Brain microvascular endothelial cell (primary cell): Measurements from ENCODE around the gene CASP9.
"Not testable (repeated sequence)": the region's sequence is repeated elsewhere in the genome, so short reads cannot be mapped to it uniquely, and the experiment has no call there.

Experiments used
- DNase-seq: peaks from one replicate; pipeline ENCODE4 v3.0.0-alpha.2; 2020
- H3K27ac ChIP-seq: fragments of 250-450 bp; sonication (Bioruptor Pico); 2 replicates; pipeline ENCODE4 v1.5.1; 2020; ENCODE audit warnings: mild to moderate bottlenecking, moderate library complexity
- H3K27me3 ChIP-seq: fragments of 250-450 bp; sonication (Bioruptor Pico); replicated peaks from 2 replicates; pipeline ENCODE4 v1.5.1; 2020; ENCODE audit warnings: mild to moderate bottlenecking
- H3K36me3 ChIP-seq: fragments of 250-450 bp; sonication (Bioruptor Pico); replicated peaks from 2 replicates; pipeline ENCODE4 v1.5.1; 2020; ENCODE audit warnings: mild to moderate bottlenecking
- H3K4me3 ChIP-seq: 2 replicates; pipeline ENCODE4 v1.5.1; 2011; ENCODE audit warnings: low read depth, mild to moderate bottlenecking, control low read depth, low read length, moderate library complexity
- in situ Hi-C: cut with HindIII; loops from 2 replicates; pipeline ENCODE4 v1.10.0; 2017; ENCODE audit warnings: low sequenced_read_pairs, low pct_ligation_motif_present
- TF ChIP-seq, protein P1 (sequence below): IDR thresholded peaks from 2 replicates; pipeline ENCODE4 v1.5.1; 2011; ENCODE audit warnings: low read depth, mild to moderate bottlenecking, moderate library complexity, low read length, control low read depth, inconsistent platforms; ENCODE audit errors: missing control alignments

The CASP9 gene

GRCh38 chr1:15501208-15502032 lies 22.6 kb downstream of the CASP9 start:
- TF ChIP-seq, protein P1, sequence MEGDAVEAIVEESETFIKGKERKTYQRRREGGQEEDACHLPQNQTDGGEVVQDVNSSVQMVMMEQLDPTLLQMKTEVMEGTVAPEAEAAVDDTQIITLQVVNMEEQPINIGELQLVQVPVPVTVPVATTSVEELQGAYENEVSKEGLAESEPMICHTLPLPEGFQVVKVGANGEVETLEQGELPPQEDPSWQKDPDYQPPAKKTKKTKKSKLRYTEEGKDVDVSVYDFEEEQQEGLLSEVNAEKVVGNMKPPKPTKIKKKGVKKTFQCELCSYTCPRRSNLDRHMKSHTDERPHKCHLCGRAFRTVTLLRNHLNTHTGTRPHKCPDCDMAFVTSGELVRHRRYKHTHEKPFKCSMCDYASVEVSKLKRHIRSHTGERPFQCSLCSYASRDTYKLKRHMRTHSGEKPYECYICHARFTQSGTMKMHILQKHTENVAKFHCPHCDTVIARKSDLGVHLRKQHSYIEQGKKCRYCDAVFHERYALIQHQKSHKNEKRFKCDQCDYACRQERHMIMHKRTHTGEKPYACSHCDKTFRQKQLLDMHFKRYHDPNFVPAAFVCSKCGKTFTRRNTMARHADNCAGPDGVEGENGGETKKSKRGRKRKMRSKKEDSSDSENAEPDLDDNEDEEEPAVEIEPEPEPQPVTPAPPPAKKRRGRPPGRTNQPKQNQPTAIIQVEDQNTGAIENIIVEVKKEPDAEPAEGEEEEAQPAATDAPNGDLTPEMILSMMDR, result peak; percentile 94
- DNase-seq, result peak; percentile 53
- no peak overlapping the region for H3K27ac ChIP-seq
- in situ Hi-C loops, result no loop called here
- H3K4me3 ChIP-seq, result no peak overlapping the region
- H3K36me3 ChIP-seq, result no peaks in the 10 kb centered on the region
- H3K27me3 ChIP-seq, result no peaks in the 10 kb centered on the region

- in situ Hi-C loops, result no loop called here
These were observed 23.5 kb downstream of the CASP9 start for GRCh38 chr1:15500184-15501178.

DNA sequence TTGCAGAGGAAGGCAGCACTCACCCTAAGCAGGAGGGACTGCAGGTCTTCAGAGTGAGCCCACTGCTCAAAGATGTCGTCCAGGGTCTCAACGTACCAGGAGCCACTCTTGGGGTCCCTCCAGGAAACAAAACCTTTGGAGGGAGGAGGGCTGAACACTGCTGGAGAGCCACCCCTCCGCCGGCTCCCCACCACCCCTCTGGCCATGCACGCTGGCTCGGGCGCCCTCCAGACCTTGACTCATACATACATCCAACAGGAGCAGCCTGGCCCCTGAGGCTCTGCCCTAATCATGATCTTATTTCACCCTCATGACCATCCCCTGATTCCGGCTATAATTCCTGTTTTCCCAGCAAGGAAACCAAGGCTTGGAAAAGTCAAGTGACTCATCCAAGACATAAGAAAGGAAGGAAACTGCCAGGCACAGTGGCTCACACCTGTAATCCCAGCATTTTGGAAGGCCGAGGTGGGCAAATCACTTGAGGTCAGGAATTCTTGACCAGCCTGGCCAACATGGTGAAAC lies 30.1 kb downstream of the CASP9 start:
- Histone ChIP-seq H3K27ac (no peak overlapping the region), H3K4me3 (no peak overlapping the region), H3K27me3 (no peaks in the 10 kb centered on the region), H3K36me3 (no peaks in the 10 kb centered on the region)
- TF ChIP-seq, protein P1, result no peak
- DNase-seq, result no peak
- in situ Hi-C loops, result no loop called here

More at GRCh38 chr1:15500184-15501178, 23.5 kb downstream of the CASP9 start:
- Histone ChIP-seq H3K27ac (no peak overlapping the region), H3K36me3 (no peaks in the 10 kb centered on the region), H3K4me3 (no peak overlapping the region), H3K27me3 (no peaks in the 10 kb centered on the region)
- TF ChIP-seq, protein P1, result no peak
- DNase-seq, result no peak

GRCh38 chr1:15492596-15492995 lies 31.4 kb downstream of the CASP9 start:
- DNase-seq, result no peak
- no peaks in the 10 kb centered on the region for H3K27me3 ChIP-seq
- no peak overlapping the region for H3K27ac ChIP-seq
- TF ChIP-seq, protein P1, result no peak
- H3K36me3 ChIP-seq, result no peaks in the 10 kb centered on the region
- in situ Hi-C loops, result no loop called here
- H3K4me3 ChIP-seq, result no peak overlapping the region

DNA sequence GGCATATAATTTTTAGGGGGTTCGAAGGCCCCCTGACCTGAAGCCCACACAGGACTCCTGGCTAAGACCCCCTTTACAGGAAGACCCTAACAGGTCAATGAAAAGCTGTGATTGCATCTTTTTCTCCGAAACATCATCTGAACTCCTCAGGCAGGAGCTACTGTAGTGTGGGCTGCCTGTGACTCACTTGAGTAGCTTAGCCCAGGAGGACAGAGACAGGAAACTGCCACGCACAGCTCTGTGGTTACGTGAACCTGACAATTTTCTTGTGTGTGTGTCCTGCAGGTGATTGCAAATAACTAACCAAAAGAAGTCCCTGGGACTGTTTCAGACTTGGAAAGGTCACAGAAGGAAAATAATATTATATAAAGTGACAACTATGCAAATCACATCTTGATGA lies 33.0 kb downstream of the CASP9 start:
- peak; percentile 36 for DNase-seq
- H3K27me3 ChIP-seq, H3K36me3 ChIP-seq, H3K27ac ChIP-seq, H3K4me3 ChIP-seq, in situ Hi-C loops: not testable (repeated sequence)
